Rectal smooth muscle tissue (tissue), 1 donor: ENCODE results near the gene CNRIP1.
A peak's percentile ranks its signal among the peaks of the same experiment; 100 is the strongest.

Source experiments
- H3K27ac ChIP-seq: one replicate; pipeline ENCODE4 v1.7.0; 2013; ENCODE audit warnings: low read depth, low read length, inconsistent platforms
- H3K27me3 ChIP-seq: one replicate; pipeline ENCODE4 v1.7.0; 2013; ENCODE audit warnings: low read length; ENCODE audit not compliant: control insufficient read depth, insufficient read depth
- H3K36me3 ChIP-seq: one replicate; pipeline ENCODE4 v1.7.0; 2013; ENCODE audit warnings: low read length; ENCODE audit not compliant: control insufficient read depth, insufficient read depth
- H3K4me1 ChIP-seq: one replicate; pipeline ENCODE4 v1.7.0; 2013; ENCODE audit warnings: low read length; ENCODE audit not compliant: control insufficient read depth, insufficient read depth
- H3K4me3 ChIP-seq: one replicate; pipeline ENCODE4 v1.7.0; 2013; ENCODE audit warnings: low read length
- H3K9ac ChIP-seq: one replicate; pipeline ENCODE4 v1.7.0; 2013; ENCODE audit warnings: low read length

The CNRIP1 gene

GRCh38 chr2:68282811-68283418, 36.8 kb downstream of the CNRIP1 start:
- Histone ChIP-seq H3K27me3 (no peaks in the 10 kb centered on the region), H3K9ac (no peak overlapping the region), H3K36me3 (no peaks in the 10 kb centered on the region), H3K4me3 (no peak overlapping the region), H3K4me1 (peaks cover 3% of the 10 kb centered on the region), H3K27ac (no peak overlapping the region)

- H3K36me3 ChIP-seq: no peaks in the 10 kb centered on the region
- no peak overlapping the region for H3K27ac ChIP-seq
- no peaks in the 10 kb centered on the region for H3K4me1 ChIP-seq
- H3K4me3 ChIP-seq: no peak overlapping the region
- no peak overlapping the region for H3K9ac ChIP-seq
- no peaks in the 10 kb centered on the region for H3K27me3 ChIP-seq
Observed at GRCh38 chr2:68280796-68281195, 39.0 kb downstream of the CNRIP1 start.

GRCh38 chr2:68280348-68280747, 39.4 kb downstream of the CNRIP1 start:
- H3K27ac ChIP-seq: no peak overlapping the region
- no peaks in the 10 kb centered on the region for H3K4me1 ChIP-seq
- no peaks in the 10 kb centered on the region for H3K27me3 ChIP-seq
- H3K4me3 ChIP-seq: no peak overlapping the region
- H3K9ac ChIP-seq: no peak overlapping the region
- no peaks in the 10 kb centered on the region for H3K36me3 ChIP-seq

- Histone ChIP-seq H3K4me3 (no peak overlapping the region), H3K9ac (no peak overlapping the region), H3K4me1 (no peaks in the 10 kb centered on the region), H3K27ac (no peak overlapping the region), H3K36me3 (no peaks in the 10 kb centered on the region), H3K27me3 (no peaks in the 10 kb centered on the region)
Observed at GRCh38 chr2:68279691-68280090, 40.1 kb downstream of the CNRIP1 start.

GRCh38 chr2:68278169-68278568, 41.6 kb downstream of the CNRIP1 start:
- Histone ChIP-seq H3K36me3 (no peaks in the 10 kb centered on the region), H3K4me3 (no peak overlapping the region), H3K27ac (no peak overlapping the region), H3K27me3 (no peaks in the 10 kb centered on the region), H3K4me1 (no peaks in the 10 kb centered on the region), H3K9ac (no peak overlapping the region)

GRCh38 chr2:68274022-68274421, 45.7 kb downstream of the CNRIP1 start:
- H3K4me1 ChIP-seq: no peaks in the 10 kb centered on the region
- no peaks in the 10 kb centered on the region for H3K27me3 ChIP-seq
- no peak overlapping the region for H3K4me3 ChIP-seq
- H3K36me3 ChIP-seq: no peaks in the 10 kb centered on the region
- no peak overlapping the region for H3K9ac ChIP-seq
- H3K27ac ChIP-seq: no peak overlapping the region

- H3K27ac ChIP-seq: no peak overlapping the region
- H3K9ac ChIP-seq: no peak overlapping the region
- H3K27me3 ChIP-seq: no peaks in the 10 kb centered on the region
- H3K4me3 ChIP-seq: no peak overlapping the region
- H3K36me3 ChIP-seq: no peaks in the 10 kb centered on the region
- no peaks in the 10 kb centered on the region for H3K4me1 ChIP-seq
Observed at GRCh38 chr2:68272246-68272994, 47.3 kb downstream of the CNRIP1 start.

- Histone ChIP-seq H3K4me1 (no peaks in the 10 kb centered on the region), H3K27me3 (no peaks in the 10 kb centered on the region), H3K4me3 (no peak overlapping the region), H3K36me3 (no peaks in the 10 kb centered on the region), H3K9ac (no peak overlapping the region), H3K27ac (no peak overlapping the region)
Observed at GRCh38 chr2:68266655-68267054, 53.1 kb downstream of the CNRIP1 start.

GRCh38 chr2:68263632-68264031, 56.1 kb downstream of the CNRIP1 start:
- H3K27ac ChIP-seq: no peak overlapping the region
- no peak overlapping the region for H3K4me3 ChIP-seq
- H3K4me1 ChIP-seq: no peaks in the 10 kb centered on the region
- H3K9ac ChIP-seq: no peak overlapping the region
- H3K36me3 ChIP-seq: no peaks in the 10 kb centered on the region
- H3K27me3 ChIP-seq: no peaks in the 10 kb centered on the region

GRCh38 chr2:68258851-68259250, 60.9 kb downstream of the CNRIP1 start:
- H3K9ac ChIP-seq: no peak overlapping the region
- H3K27me3 ChIP-seq: no peaks in the 10 kb centered on the region
- no peak overlapping the region for H3K4me3 ChIP-seq
- no peaks in the 10 kb centered on the region for H3K36me3 ChIP-seq
- no peaks in the 10 kb centered on the region for H3K4me1 ChIP-seq
- H3K27ac ChIP-seq: no peak overlapping the region

- Histone ChIP-seq H3K27me3 (no peaks in the 10 kb centered on the region), H3K4me1 (no peaks in the 10 kb centered on the region), H3K36me3 (no peaks in the 10 kb centered on the region), H3K4me3 (no peak overlapping the region), H3K27ac (no peak overlapping the region), H3K9ac (no peak overlapping the region)
Observed at GRCh38 chr2:68256093-68256450, 63.7 kb downstream of the CNRIP1 start.

GRCh38 chr2:68253219-68254068, 66.3 kb downstream of the CNRIP1 start:
- peak overlapping the region; percentile 100 for H3K9ac ChIP-seq
- peaks cover 17% of the 10 kb centered on the region for H3K4me1 ChIP-seq
- no peaks in the 10 kb centered on the region for H3K36me3 ChIP-seq
- H3K27me3 ChIP-seq: no peaks in the 10 kb centered on the region
- peak overlapping the region; percentile 95 for H3K27ac ChIP-seq
- peak overlapping the region; percentile 100 for H3K4me3 ChIP-seq
